Measurements from ENCODE around the gene MEGF11.

DNA sequence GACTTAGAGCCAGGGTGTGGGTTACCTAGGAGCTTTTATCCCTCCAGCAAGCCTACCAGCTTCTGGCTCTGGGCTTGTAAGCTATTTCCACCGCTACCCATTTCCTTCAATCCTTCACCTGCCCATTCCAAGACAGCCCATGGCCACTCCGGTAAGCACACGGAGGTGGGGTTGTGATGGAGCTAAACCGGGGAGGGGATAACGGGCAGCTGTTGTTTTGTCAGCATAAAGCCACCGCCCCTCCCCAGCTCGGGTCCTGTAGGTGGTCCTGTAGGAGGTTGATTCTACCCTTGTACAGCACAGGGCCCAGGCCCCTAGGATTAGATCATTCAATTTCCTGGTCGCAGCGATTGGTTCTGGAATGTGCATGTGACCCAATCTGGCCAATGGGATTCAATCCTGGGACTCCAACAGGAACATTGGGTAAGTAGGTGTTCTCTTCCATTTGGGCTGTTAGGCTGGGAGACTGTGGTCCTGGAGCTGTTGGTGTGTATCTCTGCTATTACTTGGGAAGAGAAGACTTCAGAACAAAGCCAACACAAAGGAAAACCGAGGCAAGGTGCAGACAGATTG lies 233.6 kb downstream of the MEGF11 start:
- TF ChIP-seq, protein P1, sequence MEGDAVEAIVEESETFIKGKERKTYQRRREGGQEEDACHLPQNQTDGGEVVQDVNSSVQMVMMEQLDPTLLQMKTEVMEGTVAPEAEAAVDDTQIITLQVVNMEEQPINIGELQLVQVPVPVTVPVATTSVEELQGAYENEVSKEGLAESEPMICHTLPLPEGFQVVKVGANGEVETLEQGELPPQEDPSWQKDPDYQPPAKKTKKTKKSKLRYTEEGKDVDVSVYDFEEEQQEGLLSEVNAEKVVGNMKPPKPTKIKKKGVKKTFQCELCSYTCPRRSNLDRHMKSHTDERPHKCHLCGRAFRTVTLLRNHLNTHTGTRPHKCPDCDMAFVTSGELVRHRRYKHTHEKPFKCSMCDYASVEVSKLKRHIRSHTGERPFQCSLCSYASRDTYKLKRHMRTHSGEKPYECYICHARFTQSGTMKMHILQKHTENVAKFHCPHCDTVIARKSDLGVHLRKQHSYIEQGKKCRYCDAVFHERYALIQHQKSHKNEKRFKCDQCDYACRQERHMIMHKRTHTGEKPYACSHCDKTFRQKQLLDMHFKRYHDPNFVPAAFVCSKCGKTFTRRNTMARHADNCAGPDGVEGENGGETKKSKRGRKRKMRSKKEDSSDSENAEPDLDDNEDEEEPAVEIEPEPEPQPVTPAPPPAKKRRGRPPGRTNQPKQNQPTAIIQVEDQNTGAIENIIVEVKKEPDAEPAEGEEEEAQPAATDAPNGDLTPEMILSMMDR (IDR thresholded peaks at IDR 0.05): no peak
- TF ChIP-seq POLR2A (IDR thresholded peaks at IDR 0.05) (no peak), POLR2AphosphoS5 (IDR thresholded peaks at IDR 0.05) (no peak), EP300 (IDR thresholded peaks at IDR 0.05) (no peak)
